HG03457 (cell line): ENCODE measurements around the gene PRPSAP2.
"Not testable (repeated sequence)": the region's sequence is repeated elsewhere in the genome, so short reads cannot be mapped to it uniquely, and the experiment has no call there.

Source experiments
- ATAC-seq: cut with Tn5 transposase; IDR thresholded peaks from one replicate; pipeline ENCODE4 v1.9.1; 2021; ENCODE audit warnings: moderate number of reproducible peaks; ENCODE audit not compliant: unreplicated experiment

Gene PRPSAP2

GRCh38 chr17:18888766-18889290 lies 30.9 kb downstream of the PRPSAP2 start:
- no peak for ATAC-seq

- ATAC-seq: no peak
Measured at GRCh38 chr17:18889658-18890057, 31.7 kb downstream of the PRPSAP2 start.

GRCh38 chr17:18891541-18891940 lies 33.6 kb downstream of the PRPSAP2 start:
- ATAC-seq: no peak

GRCh38 chr17:18896146-18896545 lies 38.2 kb downstream of the PRPSAP2 start:
- no peak for ATAC-seq

GRCh38 chr17:18896947-18897346 lies 39.0 kb downstream of the PRPSAP2 start:
- ATAC-seq: no peak

- ATAC-seq: no peak
Measured at GRCh38 chr17:18904482-18904881, 46.6 kb downstream of the PRPSAP2 start.

GRCh38 chr17:18905226-18905625 lies 47.3 kb downstream of the PRPSAP2 start:
- ATAC-seq: no peak

- no peak for ATAC-seq
Measured at GRCh38 chr17:18910326-18910725, 52.4 kb downstream of the PRPSAP2 start.

GRCh38 chr17:18910881-18911280 lies 53.0 kb downstream of the PRPSAP2 start:
- ATAC-seq: no peak

GRCh38 chr17:18916816-18917500 lies 59.0 kb downstream of the PRPSAP2 start:
- ATAC-seq: no peak

- ATAC-seq: no peak
Measured at GRCh38 chr17:18917506-18918032, 59.6 kb downstream of the PRPSAP2 start.

- no peak for ATAC-seq
Measured at GRCh38 chr17:18919963-18920362, 62.0 kb downstream of the PRPSAP2 start.

GRCh38 chr17:18920911-18921441 lies 63.0 kb downstream of the PRPSAP2 start:
- ATAC-seq: no peak

- ATAC-seq: no peak
Measured at GRCh38 chr17:18921485-18921884, 63.6 kb downstream of the PRPSAP2 start.

GRCh38 chr17:18921912-18922451 lies 64.1 kb downstream of the PRPSAP2 start:
- ATAC-seq: peak; percentile 51

GRCh38 chr17:18922596-18922995 lies 64.7 kb downstream of the PRPSAP2 start:
- not testable (repeated sequence) for ATAC-seq

- ATAC-seq: no peak
Measured at GRCh38 chr17:18925187-18925586, 67.3 kb downstream of the PRPSAP2 start.

GRCh38 chr17:18928628-18929125 lies 70.7 kb downstream of the PRPSAP2 start:
- no peak for ATAC-seq

GRCh38 chr17:18932360-18933055 lies 74.6 kb downstream of the PRPSAP2 start:
- ATAC-seq: no peak

- no peak for ATAC-seq
Measured at GRCh38 chr17:18933102-18934058, 75.4 kb downstream of the PRPSAP2 start.
